Gastrocnemius medialis (tissue), 4 donors: ENCODE measurements around the gene CD300H. TPM values are rescaled to one million over a fixed set of nuclear protein-coding genes. Genes with fewer than 3 reads are reported as not detected.

Experiments used
- ATAC-seq, 2 donors: fragments of 150-250 bp; one replicate each; pipeline ENCODE4 v1.9.1; 2016
- DNase-seq, 2 donors: peaks; one replicate each; pipeline ENCODE4 v3.0.0-alpha.2; 2019
- H3K27ac ChIP-seq, 4 donors: fragments of 200-600 bp; sonication (generic); 1 replicate in 1 of 4; 2 replicates in 3 of 4; pipeline ENCODE4 v1.5.1; 2016 to 2018; ENCODE audit warnings: mild to moderate bottlenecking in 2 of 4, moderate library complexity in 1 of 4
- H3K27me3 ChIP-seq, 3 donors: fragments of 200-600 bp; sonication (generic) in 2 of 3; 1 replicate in 1 of 3; 2 replicates in 2 of 3; pipeline versions ENCODE4 v1.5.1 to v1.6.0; 2016 to 2019; ENCODE audit warnings: mild to moderate bottlenecking in 1 of 3, moderate library complexity in 1 of 3
- H3K36me3 ChIP-seq, 2 donors: fragments of 200-600 bp; sonication (generic) in 1 of 2; one replicate each; pipeline ENCODE4 v1.5.1; 2017 to 2018
- H3K4me1 ChIP-seq, 2 donors: fragments of 200-600 bp; sonication (generic) in 1 of 2; one replicate each; pipeline ENCODE4 v1.5.1; 2016 to 2017; ENCODE audit warnings: mild to moderate bottlenecking in 2 of 2
- H3K4me3 ChIP-seq, 4 donors: fragments of 200-600 bp; sonication (generic) in 3 of 4; 1 replicate in 1 of 4; 2 replicates in 3 of 4; pipeline ENCODE4 v1.5.1; 2016 to 2019; ENCODE audit warnings: mild to moderate bottlenecking in 2 of 4
- H3K9me3 ChIP-seq, 3 donors: fragments of 200-600 bp; sonication (generic) in 2 of 3; 1 replicate in 1 of 3; 2 replicates in 2 of 3; pipeline ENCODE4 v1.5.1; 2016 to 2019
- POLR2A ChIP-seq, 2 donors: fragments of 450-650 bp; IDR thresholded peaks; one replicate each; pipeline ENCODE4 v1.6.1; 2017; ENCODE audit warnings: antibody characterized with exemption in 2 of 2, mild to moderate bottlenecking in 2 of 2, moderate library complexity in 2 of 2
- in situ Hi-C, 4 donors: fragments of 200-750 bp; cut with MboI; loops; one replicate each; pipeline versions ENCODE4 v1.15.0 to v1.8.0; 2017; ENCODE audit warnings: low sequenced_read_pairs in 4 of 4
- intact Hi-C: fragments of 100-400 bp; cut with DNase I; formaldehyde crosslinking; loops from one replicate; pipeline ENCODE4 v1.15.1; 2023; ENCODE audit warnings: low total_unique reads
- total RNA-seq, 4 donors: library from RNA; depleted of rRNA; stranded (reverse); fragments of >200 nt; gene quantifications; one replicate each; pipeline versions ENCODE4 v1.1.0 to v1.2.3, GENCODE V29; 2016
- TF ChIP-seq, protein P1 (sequence below), 5 experiments: fragments of 450-650 bp in 3 of 5; fragments of 200-600 bp in 2 of 5; sonication (generic) in 2 of 5; IDR thresholded peaks in 4 of 5; conservative IDR thresholded peaks in 1 of 5; 1 replicate in 4 of 5; 2 replicates in 1 of 5; pipeline ENCODE4 v1.5.1; 2016 to 2019; ENCODE audit warnings: antibody characterized with exemption in 5 of 5, mild to moderate bottlenecking in 3 of 5, moderate library complexity in 3 of 5

The CD300H gene
- total RNA-seq, 4 donors from 2014 or later: not detected

DNA sequence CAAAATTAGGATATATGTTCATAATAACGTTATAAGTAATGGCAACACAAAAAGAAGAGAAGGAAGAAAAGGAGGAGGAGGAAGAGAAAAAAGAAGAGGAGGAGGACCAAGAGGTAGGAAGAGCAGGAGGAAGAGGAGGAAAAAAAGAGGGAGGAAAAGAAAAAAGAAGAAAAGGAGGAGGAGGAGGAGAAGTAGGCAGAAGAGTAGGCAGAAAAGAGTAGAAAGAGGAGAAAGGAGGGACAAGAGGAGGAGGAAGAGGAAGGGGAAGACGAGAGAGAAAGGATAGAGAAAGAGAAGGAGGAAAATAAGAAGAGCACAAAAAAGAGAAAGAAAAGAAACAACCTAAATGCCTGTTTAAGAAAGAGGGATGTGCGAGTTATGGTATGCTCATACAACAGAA is 30.4 kb downstream of the CD300H start:
- TF ChIP-seq POLR2A (IDR thresholded peaks at IDR 0.05): no peak
- TF ChIP-seq, protein P1, sequence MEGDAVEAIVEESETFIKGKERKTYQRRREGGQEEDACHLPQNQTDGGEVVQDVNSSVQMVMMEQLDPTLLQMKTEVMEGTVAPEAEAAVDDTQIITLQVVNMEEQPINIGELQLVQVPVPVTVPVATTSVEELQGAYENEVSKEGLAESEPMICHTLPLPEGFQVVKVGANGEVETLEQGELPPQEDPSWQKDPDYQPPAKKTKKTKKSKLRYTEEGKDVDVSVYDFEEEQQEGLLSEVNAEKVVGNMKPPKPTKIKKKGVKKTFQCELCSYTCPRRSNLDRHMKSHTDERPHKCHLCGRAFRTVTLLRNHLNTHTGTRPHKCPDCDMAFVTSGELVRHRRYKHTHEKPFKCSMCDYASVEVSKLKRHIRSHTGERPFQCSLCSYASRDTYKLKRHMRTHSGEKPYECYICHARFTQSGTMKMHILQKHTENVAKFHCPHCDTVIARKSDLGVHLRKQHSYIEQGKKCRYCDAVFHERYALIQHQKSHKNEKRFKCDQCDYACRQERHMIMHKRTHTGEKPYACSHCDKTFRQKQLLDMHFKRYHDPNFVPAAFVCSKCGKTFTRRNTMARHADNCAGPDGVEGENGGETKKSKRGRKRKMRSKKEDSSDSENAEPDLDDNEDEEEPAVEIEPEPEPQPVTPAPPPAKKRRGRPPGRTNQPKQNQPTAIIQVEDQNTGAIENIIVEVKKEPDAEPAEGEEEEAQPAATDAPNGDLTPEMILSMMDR (IDR thresholded peaks at IDR 0.05 in 4 of 5, conservative IDR thresholded peaks at IDR 0.05 in 1 of 5): no peak
- no peak for DNase-seq
- ATAC-seq: no peak
- Histone ChIP-seq H3K9me3 (peaks cover 0 to 3% (median 0%) of the 10 kb centered on the region in 3 donors), H3K27ac (no peak overlapping the region), H3K4me3 (no peak overlapping the region), H3K27me3 (peaks cover 0 to 3% (median 0%) of the 10 kb centered on the region in 3 donors), H3K36me3 (no peaks in the 10 kb centered on the region), H3K4me1 (no peaks in the 10 kb centered on the region)
- in situ Hi-C loops (no loop called here), intact Hi-C loops (no loop called here)

DNA sequence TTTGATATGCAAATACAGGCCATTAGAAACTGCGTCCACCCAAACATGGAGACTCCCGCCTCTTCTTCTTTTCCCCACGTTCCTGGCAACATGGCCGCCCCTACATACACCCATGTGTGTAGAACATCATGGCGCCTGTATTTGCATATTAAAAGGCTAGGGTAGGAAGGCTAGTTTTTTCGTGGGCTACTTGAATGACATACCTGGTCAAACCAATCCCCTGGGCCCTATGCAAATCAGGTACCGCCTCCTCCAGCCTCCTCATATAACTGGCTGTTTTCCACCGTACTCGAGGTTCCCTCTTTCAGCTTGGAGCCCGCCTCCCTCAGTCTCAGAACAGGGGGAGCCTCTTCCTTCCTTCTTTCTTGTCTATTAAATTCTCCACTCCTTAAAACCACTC is 35.2 kb downstream of the CD300H start:
- peaks cover 0 to 3% (median 0%) of the 10 kb centered on the region in 3 donors for H3K9me3 ChIP-seq
- peak in 1 of 2 donors; percentile 50 for DNase-seq
- H3K27me3 ChIP-seq: peaks cover 0 to 3% (median 0%) of the 10 kb centered on the region in 3 donors
- no peak overlapping the region for H3K27ac ChIP-seq
- H3K4me3 ChIP-seq: no peak overlapping the region
- no peaks in the 10 kb centered on the region for H3K36me3 ChIP-seq
- peak; percentile 9 to 39 for ATAC-seq
- intact Hi-C loops: loop anchor here (5.0 kb wide), 2 partner anchors 40 to 65 kb away; partner anchors contain the start of gene CD300A
- TF ChIP-seq, protein P1 (IDR thresholded peaks at IDR 0.05 in 4 of 5, conservative IDR thresholded peaks at IDR 0.05 in 1 of 5): no peak
- TF ChIP-seq POLR2A (IDR thresholded peaks at IDR 0.05): peak; percentile 18 to 40
- in situ Hi-C loops: no loop called here
- H3K4me1 ChIP-seq: no peaks in the 10 kb centered on the region

DNA sequence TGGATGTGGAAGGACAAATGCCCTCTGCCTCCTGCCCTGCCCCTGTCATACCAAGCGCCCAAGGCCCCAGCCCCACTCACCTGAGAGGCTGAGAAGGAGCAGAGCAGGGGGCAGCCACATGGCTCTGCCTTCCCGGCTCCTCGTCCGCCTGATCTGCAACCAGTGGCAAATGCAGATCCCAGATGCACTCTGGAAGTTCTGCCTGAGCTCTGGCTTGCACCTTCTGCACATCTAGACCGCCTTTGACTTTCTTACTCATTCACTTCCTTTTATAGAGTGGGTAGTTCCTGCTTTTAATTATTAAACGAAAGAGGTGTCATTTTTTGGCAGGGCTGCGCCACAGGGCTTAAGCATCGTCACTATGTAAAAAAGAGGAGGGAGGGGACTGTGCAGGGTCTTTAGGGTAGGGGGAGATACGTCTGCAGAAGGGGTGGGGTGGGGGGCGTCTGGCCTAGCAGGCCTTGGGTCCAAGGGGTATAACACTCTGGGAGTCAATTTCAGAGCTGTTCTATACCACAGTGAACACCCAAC is 36.0 kb downstream of the CD300H start, which contains the start of gene CD300LB:
Gene CD300LB (minus strand): TSS at position 245 of the 531 bp plus-strand sequence. CDS start 125 bp downstream, at position 120.
- in situ Hi-C loops (no loop called here), intact Hi-C loops (loop anchor here (5.0 kb wide), 2 partner anchors 39 to 64 kb away; partner anchors contain the start of gene CD300A)
- Histone ChIP-seq H3K27me3 (no peaks in the 10 kb centered on the region), H3K4me3 (no peak within 1 kb of the TSS), H3K9me3 (peaks cover 0 to 3% (median 0%) of the 10 kb centered on the region in 3 donors), H3K36me3 (no peaks in the 10 kb centered on the region), H3K27ac (no peak within 1 kb of the TSS), H3K4me1 (no peaks in the 10 kb centered on the region)
- no peak for DNase-seq
- TF ChIP-seq, protein P1 (IDR thresholded peaks at IDR 0.05 in 4 of 5, conservative IDR thresholded peaks at IDR 0.05 in 1 of 5): no peak
- no peak for TF ChIP-seq POLR2A (IDR thresholded peaks at IDR 0.05)
- no peak for ATAC-seq

DNA sequence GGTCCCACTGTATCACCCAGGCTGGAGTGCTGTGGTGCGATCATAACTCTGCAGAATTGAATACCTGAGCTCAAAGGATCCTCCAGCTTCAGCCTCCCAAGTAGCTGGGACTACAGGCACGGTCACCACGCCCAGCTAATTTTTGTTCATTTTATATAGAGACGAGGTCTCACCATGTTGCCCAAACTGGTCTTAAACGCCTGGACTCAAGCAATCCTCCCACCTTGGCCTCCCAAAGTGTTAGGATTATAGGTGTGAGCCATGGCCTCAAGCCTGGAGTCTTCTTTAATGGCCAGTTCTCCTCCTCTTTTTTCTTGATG is 36.5 kb downstream of the CD300H start:
- no peak for TF ChIP-seq POLR2A (IDR thresholded peaks at IDR 0.05)
- TF ChIP-seq, protein P1 (IDR thresholded peaks at IDR 0.05 in 4 of 5, conservative IDR thresholded peaks at IDR 0.05 in 1 of 5): no peak
- DNase-seq (no peak), ATAC-seq (no peak)
- in situ Hi-C loops (no loop called here), intact Hi-C loops (loop anchor here (5.0 kb wide), 2 partner anchors 38 to 63 kb away; partner anchors contain the start of gene CD300A)
- H3K27ac ChIP-seq: no peak overlapping the region
- H3K27me3 ChIP-seq: no peaks in the 10 kb centered on the region
- H3K4me1 ChIP-seq: no peaks in the 10 kb centered on the region
- peaks cover 0 to 3% (median 0%) of the 10 kb centered on the region in 3 donors for H3K9me3 ChIP-seq
- no peaks in the 10 kb centered on the region for H3K36me3 ChIP-seq
- no peak overlapping the region for H3K4me3 ChIP-seq
